Gastroesophageal sphincter (tissue), 4 donors: ENCODE results near the gene MAPK7. TPM values are rescaled to one million over a fixed set of nuclear protein-coding genes. Genes with fewer than 3 reads are reported as not detected.

Experiments used
- ATAC-seq: fragments of 150-250 bp; one replicate; pipeline ENCODE4 v1.9.1; 2016; ENCODE audit warnings: mild to moderate bottlenecking, moderate library complexity
- H3K27ac ChIP-seq, 4 donors: fragments of 200-600 bp; sonication (generic) in 3 of 4; 1 replicate in 3 of 4; 2 replicates in 1 of 4; pipeline ENCODE4 v1.5.1; 2016 to 2019
- H3K27me3 ChIP-seq: fragments of 200-600 bp; sonication (generic); one replicate; pipeline ENCODE4 v1.5.1; 2019
- H3K36me3 ChIP-seq, 2 donors: fragments of 200-600 bp; sonication (generic); one replicate each; pipeline ENCODE4 v1.5.1; 2019; ENCODE audit warnings: control low read depth in 1 of 2
- H3K4me1 ChIP-seq, 3 donors: fragments of 200-600 bp; sonication (generic); 1 replicate in 2 of 3; 2 replicates in 1 of 3; pipeline ENCODE4 v1.5.1; 2016 to 2019; ENCODE audit warnings: control low read depth in 2 of 3
- H3K4me3 ChIP-seq, 2 donors: fragments of 200-600 bp; sonication (generic); one replicate each; pipeline ENCODE4 v1.5.1; 2019; ENCODE audit warnings: mild to moderate bottlenecking in 1 of 2, moderate library complexity in 1 of 2
- H3K9me3 ChIP-seq, 3 donors: fragments of 200-600 bp; sonication (generic); one replicate each; pipeline ENCODE4 v1.5.1; 2017 to 2019; ENCODE audit warnings: control low read depth in 2 of 3
- CTCF ChIP-seq, 4 experiments: fragments of 200-600 bp in 2 of 4; fragments of 450-650 bp in 2 of 4; sonication (generic) in 1 of 4; IDR thresholded peaks; one replicate each; pipeline ENCODE4 v1.5.1; 2017 to 2019; ENCODE audit warnings: antibody characterized with exemption in 4 of 4, mild to moderate bottlenecking in 2 of 4, moderate library complexity in 2 of 4
- EP300 ChIP-seq: sonication (generic); formaldehyde crosslinking; IDR thresholded peaks from one replicate; pipeline ENCODE4 v1.6.1; 2017; ENCODE audit warnings: antibody characterized with exemption, mild to moderate bottlenecking
- POLR2A ChIP-seq, 2 donors: fragments of 450-650 bp; IDR thresholded peaks; one replicate each; pipeline ENCODE4 v1.6.1; 2017; ENCODE audit warnings: antibody characterized with exemption in 2 of 2, mild to moderate bottlenecking in 2 of 2, moderate library complexity in 1 of 2
- POLR2AphosphoS5 ChIP-seq: sonication (generic); formaldehyde crosslinking; IDR thresholded peaks from one replicate; pipeline ENCODE4 v1.6.1; 2017; ENCODE audit warnings: antibody characterized with exemption
- WGBS, 2 donors: methylation state at CpG; one replicate each; pipeline ENCODE4 v1.1.5; 2018; ENCODE audit warnings: low coverage in 1 of 2; 5-methylcytosine and 5-hydroxymethylcytosine counted together
- total RNA-seq, 4 donors: library from RNA; depleted of rRNA; stranded (reverse); fragments of >200 nt; gene quantifications; one replicate each; pipeline ENCODE4 v1.1.0, GENCODE V29; 2016

MAPK7 gene
- total RNA-seq, 4 donors from 2014 or later = 11.7 to 43.0 (median 28.0) TPM

GRCh38 chr17:19412510-19412909 lies 34.2 kb downstream of the MAPK7 start:
- Histone ChIP-seq H3K36me3 (no peaks in the 10 kb centered on the region), H3K27me3 (no peaks in the 10 kb centered on the region), H3K4me3 (no peak overlapping the region), H3K9me3 (no peaks in the 10 kb centered on the region), H3K27ac (no peak overlapping the region), H3K4me1 (peaks cover 0 to 19% (median 1%) of the 10 kb centered on the region in 3 donors)
- TF ChIP-seq CTCF (IDR thresholded peaks at IDR 0.05) = no peak
- no CpG with 5 or more reads among the region's 16 CpGs for WGBS, 2 donors
- no peak for ATAC-seq

GRCh38 chr17:19412984-19413383 lies 34.7 kb downstream of the MAPK7 start:
- H3K9me3 ChIP-seq = no peaks in the 10 kb centered on the region
- 80% methylated on average over 1 of the region's 12 CpGs; no CpG with 5 or more reads in 1 of the 2 donors for WGBS, 2 donors
- TF ChIP-seq EP300 = no peak
- no peak for TF ChIP-seq POLR2AphosphoS5
- TF ChIP-seq CTCF (IDR thresholded peaks at IDR 0.05) = no peak
- no peak for TF ChIP-seq POLR2A (IDR thresholded peaks at IDR 0.05)

GRCh38 chr17:19413761-19414160 lies 35.5 kb downstream of the MAPK7 start:
- no peaks in the 10 kb centered on the region for H3K27me3 ChIP-seq
- no peak overlapping the region for H3K27ac ChIP-seq
- no peak overlapping the region for H3K4me3 ChIP-seq
- no peak for ATAC-seq
- peaks cover 0 to 20% (median 6%) of the 10 kb centered on the region in 3 donors for H3K4me1 ChIP-seq
- 80% methylated on average over 1 of the region's 5 CpGs; no CpG with 5 or more reads in 1 of the 2 donors for WGBS, 2 donors
- H3K9me3 ChIP-seq = no peaks in the 10 kb centered on the region
- H3K36me3 ChIP-seq = no peaks in the 10 kb centered on the region
- TF ChIP-seq POLR2A (IDR thresholded peaks at IDR 0.05) = no peak
- TF ChIP-seq POLR2AphosphoS5 = no peak
- no peak for TF ChIP-seq CTCF (IDR thresholded peaks at IDR 0.05)
- no peak for TF ChIP-seq EP300

More at GRCh38 chr17:19412984-19413383, 34.7 kb downstream of the MAPK7 start:
- H3K4me1 ChIP-seq = peaks cover 0 to 20% (median 6%) of the 10 kb centered on the region in 3 donors
- H3K27me3 ChIP-seq = no peaks in the 10 kb centered on the region
- H3K27ac ChIP-seq = no peak overlapping the region
- no peaks in the 10 kb centered on the region for H3K36me3 ChIP-seq
- no peak for ATAC-seq
- no peak overlapping the region for H3K4me3 ChIP-seq

- WGBS, 2 donors = 95 to 96% methylated on average over 4 to 5 of the region's 28 CpGs
- H3K36me3 ChIP-seq = no peaks in the 10 kb centered on the region
- H3K9me3 ChIP-seq = no peaks in the 10 kb centered on the region
- TF ChIP-seq CTCF (IDR thresholded peaks at IDR 0.05) (no peak), POLR2A (IDR thresholded peaks at IDR 0.05) (no peak), POLR2AphosphoS5 (no peak), EP300 (no peak)
- no peak overlapping the region for H3K27ac ChIP-seq
- ATAC-seq = no peak
- peaks cover 0 to 20% (median 6%) of the 10 kb centered on the region in 3 donors for H3K4me1 ChIP-seq
- no peak overlapping the region for H3K4me3 ChIP-seq
- no peaks in the 10 kb centered on the region for H3K27me3 ChIP-seq
Observed at GRCh38 chr17:19414396-19415280, 36.3 kb downstream of the MAPK7 start.

GRCh38 chr17:19415311-19415710 lies 37.0 kb downstream of the MAPK7 start:
- Histone ChIP-seq H3K27me3 (no peaks in the 10 kb centered on the region), H3K4me3 (no peak overlapping the region), H3K4me1 (peaks cover 0 to 19% (median 6%) of the 10 kb centered on the region in 3 donors), H3K36me3 (no peaks in the 10 kb centered on the region), H3K9me3 (no peaks in the 10 kb centered on the region), H3K27ac (no peak overlapping the region)
- no peak for ATAC-seq
- WGBS, 2 donors = 71 to 75% methylated on average over 1 to 3 of the region's 13 CpGs
- TF ChIP-seq EP300 (no peak), POLR2AphosphoS5 (no peak), CTCF (IDR thresholded peaks at IDR 0.05) (no peak), POLR2A (IDR thresholded peaks at IDR 0.05) (no peak)
